ENCODE measurements around the gene DNASE1L3.

GRCh38 chr3:58179235-58180098 is 31.3 kb downstream of the DNASE1L3 start:
- TF ChIP-seq, protein P1, sequence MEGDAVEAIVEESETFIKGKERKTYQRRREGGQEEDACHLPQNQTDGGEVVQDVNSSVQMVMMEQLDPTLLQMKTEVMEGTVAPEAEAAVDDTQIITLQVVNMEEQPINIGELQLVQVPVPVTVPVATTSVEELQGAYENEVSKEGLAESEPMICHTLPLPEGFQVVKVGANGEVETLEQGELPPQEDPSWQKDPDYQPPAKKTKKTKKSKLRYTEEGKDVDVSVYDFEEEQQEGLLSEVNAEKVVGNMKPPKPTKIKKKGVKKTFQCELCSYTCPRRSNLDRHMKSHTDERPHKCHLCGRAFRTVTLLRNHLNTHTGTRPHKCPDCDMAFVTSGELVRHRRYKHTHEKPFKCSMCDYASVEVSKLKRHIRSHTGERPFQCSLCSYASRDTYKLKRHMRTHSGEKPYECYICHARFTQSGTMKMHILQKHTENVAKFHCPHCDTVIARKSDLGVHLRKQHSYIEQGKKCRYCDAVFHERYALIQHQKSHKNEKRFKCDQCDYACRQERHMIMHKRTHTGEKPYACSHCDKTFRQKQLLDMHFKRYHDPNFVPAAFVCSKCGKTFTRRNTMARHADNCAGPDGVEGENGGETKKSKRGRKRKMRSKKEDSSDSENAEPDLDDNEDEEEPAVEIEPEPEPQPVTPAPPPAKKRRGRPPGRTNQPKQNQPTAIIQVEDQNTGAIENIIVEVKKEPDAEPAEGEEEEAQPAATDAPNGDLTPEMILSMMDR (IDR thresholded peaks at IDR 0.05; ENCODE audit: low read depth, low read length, poor library complexity, severe bottlenecking): no peak
- TF ChIP-seq EZH2phosphoT487 (IDR thresholded peaks at IDR 0.05; ENCODE audit: borderline replicate concordance, low read length): no peak
